GM13976 (cell line): ENCODE results near the gene COBLL1.

ENCODE experiments used
- DNase-seq: peaks from one replicate; pipeline ENCODE4 v3.0.0; 2012; ENCODE audit warnings: low spot score
- CTCF ChIP-seq: IDR thresholded peaks from 2 replicates; pipeline ENCODE4 v1.5.1; 2012; ENCODE audit warnings: borderline replicate concordance, mild to moderate bottlenecking; ENCODE audit not compliant: insufficient read depth; ENCODE audit errors: extremely low read depth, missing control alignments, control extremely low read depth
- in situ Hi-C: fragments of 300-500 bp; cut with MboI; formaldehyde crosslinking; loops from one replicate; pipeline ENCODE4 v1.12.0; 2022; ENCODE audit warnings: low sequenced_read_pairs, mixed read lengths, inconsistent platforms; ENCODE audit not compliant: unreplicated experiment

Gene COBLL1

GRCh38 chr2:164879901-164880535 lies 38.4 kb upstream of the COBLL1 start:
- DNase-seq: no peak
- no peak for TF ChIP-seq CTCF
- in situ Hi-C loops: no loop called here

GRCh38 chr2:164877927-164878326 lies 36.3 kb upstream of the COBLL1 start:
- no peak for DNase-seq
- TF ChIP-seq CTCF: no peak
- in situ Hi-C loops: no loop called here

GRCh38 chr2:164877169-164877568 lies 35.5 kb upstream of the COBLL1 start:
- no peak for TF ChIP-seq CTCF
- in situ Hi-C loops: no loop called here
- DNase-seq: no peak

- DNase-seq: no peak
- in situ Hi-C loops: no loop called here
- no peak for TF ChIP-seq CTCF
These were observed 33.9 kb upstream of the COBLL1 start for GRCh38 chr2:164875334-164876205.

- no peak for TF ChIP-seq CTCF
- in situ Hi-C loops: no loop called here
- DNase-seq: no peak
These were observed 31.7 kb upstream of the COBLL1 start for GRCh38 chr2:164873210-164873908.

- no peak for TF ChIP-seq CTCF
- in situ Hi-C loops: no loop called here
- no peak for DNase-seq
These were observed 29.8 kb upstream of the COBLL1 start for GRCh38 chr2:164871404-164871803.
